HepG2 (cell line): ENCODE measurements around the gene MARK2. TPM values are rescaled to one million over a fixed set of nuclear protein-coding genes. Genes with fewer than 3 reads are reported as not detected.

Source experiments
- AGO2 ChIP-seq: fragments of 200-400 bp; formaldehyde crosslinking; optimal IDR thresholded peaks from 2 replicates; pipeline ENCODE3; 2017; ENCODE audit warnings: mild to moderate bottlenecking, low read depth, low read length, moderate library complexity
- CENPT ChIP-seq: sonication (generic); formaldehyde crosslinking; IDR thresholded peaks from 2 replicates; pipeline ENCODE4 v1.8.0; 2022; ENCODE audit warnings: low read depth, mild to moderate bottlenecking, moderate library complexity, missing genetic modification reagents
- DNMT3B ChIP-seq: conservative IDR thresholded peaks from 2 replicates; pipeline ENCODE4 v1.6.1; 2016; ENCODE audit warnings: missing biosample characterization, control low read depth
- FOSL2 ChIP-seq: sonication (generic); formaldehyde crosslinking; IDR thresholded peaks from 2 replicates; pipeline ENCODE4 v1.4.0; 2020; ENCODE audit warnings: missing genetic modification reagents
- HDAC2 ChIP-seq: sonication (generic); formaldehyde crosslinking; IDR thresholded peaks from 2 replicates; pipeline ENCODE4 v1.4.0; 2020; ENCODE audit warnings: missing genetic modification reagents
- MAFK ChIP-seq, 2 experiments: IDR thresholded peaks in 1 of 2; conservative IDR thresholded peaks in 1 of 2; 2 replicates each; pipeline ENCODE4 v1.6.1; 2011; ENCODE audit warnings: improper control_type of control experiment in 2 of 2, low read length in 2 of 2
- MXI1 ChIP-seq: IDR thresholded peaks from 3 replicates; pipeline ENCODE4 v1.6.1; 2012; ENCODE audit warnings: low read depth, low read length, inconsistent platforms, borderline replicate concordance
- NR2F6 ChIP-seq, 2 experiments: IDR thresholded peaks; 2 replicates each; pipeline ENCODE4 v1.6.1; 2016; ENCODE audit warnings: antibody characterized with exemption in 1 of 2, mild to moderate bottlenecking in 1 of 2
- RBFOX2 ChIP-seq: fragments of 200-400 bp; formaldehyde crosslinking; IDR thresholded peaks from 2 replicates; pipeline ENCODE4 v1.6.1; 2017; ENCODE audit warnings: low read depth, mild to moderate bottlenecking, low read length
- RFX3 ChIP-seq: IDR thresholded peaks from 2 replicates; pipeline ENCODE4 v1.6.1; 2016; ENCODE audit warnings: missing biosample characterization, missing genetic modification reagents
- STAG1 ChIP-seq: sonication (generic); formaldehyde crosslinking; IDR thresholded peaks from 2 replicates; pipeline ENCODE4 v1.4.0; 2020; ENCODE audit warnings: missing genetic modification reagents
- ZNF12 ChIP-seq: sonication (generic); formaldehyde crosslinking; IDR thresholded peaks from 2 replicates; pipeline ENCODE4 v1.5.0; 2020; ENCODE audit warnings: missing genetic modification reagents
- ZNF235 ChIP-seq: sonication (generic); formaldehyde crosslinking; IDR thresholded peaks from 2 replicates; pipeline ENCODE4 v1.8.1; 2023; ENCODE audit warnings: mild to moderate bottlenecking, missing genetic modification reagents, borderline replicate concordance
- ZNF3 ChIP-seq: IDR thresholded peaks from 2 replicates; pipeline ENCODE4 v1.7.0; 2017; ENCODE audit warnings: inconsistent platforms
- ZNF543 ChIP-seq: sonication (generic); formaldehyde crosslinking; IDR thresholded peaks from 2 replicates; pipeline ENCODE4 v1.4.0; 2020; ENCODE audit warnings: mild to moderate bottlenecking, missing genetic modification reagents
- ZNF576 ChIP-seq: sonication (generic); formaldehyde crosslinking; IDR thresholded peaks from 2 replicates; pipeline ENCODE4 v1.4.0; 2020; ENCODE audit warnings: mild to moderate bottlenecking, missing genetic modification reagents
- ZNF776 ChIP-seq: sonication (generic); formaldehyde crosslinking; IDR thresholded peaks from 2 replicates; pipeline ENCODE4 v1.4.0; 2020; ENCODE audit warnings: mild to moderate bottlenecking, missing genetic modification reagents
- ZNF777 ChIP-seq: sonication (generic); formaldehyde crosslinking; IDR thresholded peaks from 2 replicates; pipeline ENCODE4 v1.4.0; 2020; ENCODE audit warnings: missing genetic modification reagents
- polyA plus RNA-seq, 8 experiments: library from polyadenylated mRNA; depleted of rRNA in 3 of 8; stranded (reverse) in 7 of 8; unstranded in 1 of 8; fragments of >200 nt; fragmentation: Illumina TruSeq in 4 of 8; extraction: Trizol in 4 of 8; gene quantifications; 2 replicates each; pipeline versions ENCODE4 v1.2.1 to v1.2.3, GENCODE V29; 2011 to 2016; ENCODE audit warnings: low read depth in 4 of 8, missing spikeins in 1 of 8, mixed read lengths in 1 of 8; ENCODE audit not compliant: insufficient read depth in 1 of 8
- total RNA-seq, 5 experiments: library from RNA; depleted of rRNA; stranded (reverse); fragments of >200 nt; fragmentation: Illumina TruSeq; extraction: Trizol; gene quantifications; 2 replicates each; pipeline ENCODE4 v1.2.3, GENCODE V29; 2016; ENCODE audit warnings: low read depth in 1 of 5
- TF ChIP-seq, protein P1 (sequence below), 2 experiments: sonication (generic) in 1 of 2; formaldehyde crosslinking in 1 of 2; IDR thresholded peaks; 2 replicates each; pipeline versions ENCODE4 v1.4.0 to v1.6.1; 2018 to 2020; ENCODE audit warnings: missing genetic modification reagents in 2 of 2, borderline replicate concordance in 1 of 2, low read depth in 1 of 2, mild to moderate bottlenecking in 1 of 2, missing biosample characterization in 1 of 2
- TF ChIP-seq, protein P2 (sequence below): sonication (generic); formaldehyde crosslinking; IDR thresholded peaks from 2 replicates; pipeline ENCODE4 v1.5.0; 2020; ENCODE audit warnings: mild to moderate bottlenecking, missing genetic modification reagents, borderline replicate concordance
- TF ChIP-seq, protein P3 (sequence below): sonication (generic); formaldehyde crosslinking; IDR thresholded peaks from 2 replicates; pipeline ENCODE4 v1.5.1; 2020; ENCODE audit warnings: missing genetic modification reagents, mild to moderate bottlenecking, borderline replicate concordance

Gene MARK2
- total and polyA plus RNA-seq, 2 of the 13 experiments (the other 11 are each of a cell fraction or from before 2014, with no cell fraction given), result 13.5 to 13.9 TPM

DNA sequence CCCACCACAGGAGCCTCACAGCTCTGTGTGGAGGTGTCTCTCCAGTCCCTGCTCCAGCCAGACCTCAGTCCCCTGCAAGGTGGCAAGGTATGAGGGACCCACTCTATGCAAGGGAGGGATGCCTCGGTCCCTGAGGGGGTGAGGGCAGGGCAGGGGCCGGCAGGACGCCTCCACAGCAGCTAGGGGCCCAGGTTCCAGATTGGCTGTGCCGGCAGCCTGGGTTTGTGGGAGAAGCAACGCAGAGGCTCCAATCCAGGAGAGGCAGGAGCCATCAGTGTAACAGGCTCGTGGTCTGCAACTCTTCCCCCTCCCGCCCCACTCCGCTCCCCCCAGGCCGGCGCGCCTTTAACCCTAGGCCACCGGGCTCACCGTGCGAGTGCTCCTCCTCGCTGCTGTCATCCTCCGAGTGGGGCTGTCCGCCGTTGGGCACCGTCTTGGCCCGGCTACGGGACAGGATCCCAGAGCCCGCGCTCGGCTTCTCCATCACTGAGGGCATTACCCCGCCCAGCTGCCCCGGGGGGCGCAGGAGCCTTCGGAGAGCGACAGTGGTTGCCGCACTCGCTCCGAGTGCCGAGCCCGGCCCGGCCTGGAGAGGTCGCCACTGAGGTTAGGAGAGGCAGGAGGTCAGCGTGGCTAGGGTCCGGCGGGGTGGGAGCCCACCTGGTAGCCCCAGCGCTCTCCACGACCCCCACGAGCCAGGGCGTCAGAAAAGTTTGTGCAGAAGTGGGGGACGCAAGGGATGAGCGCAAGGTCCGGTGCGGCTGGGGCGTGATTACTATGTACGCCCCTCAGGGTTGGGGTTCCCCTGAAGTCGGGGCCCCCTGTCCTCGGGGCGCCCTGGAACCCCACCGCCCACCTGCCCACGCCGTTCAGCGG is 77.3 kb downstream of the MARK2 start (continued):
- TF ChIP-seq MAFK (conservative IDR thresholded peaks at IDR 0.05 in 1 of 2, IDR thresholded peaks at IDR 0.05 in 1 of 2; ENCODE audit: low read length in 2 of 2), result no peak
- TF ChIP-seq ZNF235, result no peak
- no peak for TF ChIP-seq DNMT3B (CRISPR knock-in tag)
- no peak for TF ChIP-seq RFX3
- TF ChIP-seq HDAC2, result peak; percentile 56; the same call in 1 of the 2 replicates
- 0 out of 2 replicates have a peak, but pooled peaks have one; percentile 46 for TF ChIP-seq ZNF776 (CRISPR knock-in tag)
- no peak for TF ChIP-seq ZNF543
- TF ChIP-seq FOSL2 (CRISPR knock-in tag), result no peak
- TF ChIP-seq ZNF576, result peak; percentile 80; the same call in 1 of the 2 replicates
- TF ChIP-seq AGO2, result peak; percentile 76
- TF ChIP-seq, protein P1, sequence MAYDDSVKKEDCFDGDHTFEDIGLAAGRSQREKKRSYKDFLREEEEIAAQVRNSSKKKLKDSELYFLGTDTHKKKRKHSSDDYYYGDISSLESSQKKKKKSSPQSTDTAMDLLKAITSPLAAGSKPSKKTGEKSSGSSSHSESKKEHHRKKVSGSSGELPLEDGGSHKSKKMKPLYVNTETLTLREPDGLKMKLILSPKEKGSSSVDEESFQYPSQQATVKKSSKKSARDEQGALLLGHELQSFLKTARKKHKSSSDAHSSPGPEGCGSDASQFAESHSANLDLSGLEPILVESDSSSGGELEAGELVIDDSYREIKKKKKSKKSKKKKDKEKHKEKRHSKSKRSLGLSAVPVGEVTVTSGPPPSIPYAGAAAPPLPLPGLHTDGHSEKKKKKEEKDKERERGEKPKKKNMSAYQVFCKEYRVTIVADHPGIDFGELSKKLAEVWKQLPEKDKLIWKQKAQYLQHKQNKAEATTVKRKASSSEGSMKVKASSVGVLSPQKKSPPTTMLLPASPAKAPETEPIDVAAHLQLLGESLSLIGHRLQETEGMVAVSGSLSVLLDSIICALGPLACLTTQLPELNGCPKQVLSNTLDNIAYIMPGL (CRISPR knock-in tag; IDR thresholded peaks at IDR 0.05; ENCODE audit: borderline replicate concordance in 1 of 2, low read depth in 1 of 2), result peak; percentile 60 to 93; a peak in 3 of 4 replicates
- TF ChIP-seq, protein P2, sequence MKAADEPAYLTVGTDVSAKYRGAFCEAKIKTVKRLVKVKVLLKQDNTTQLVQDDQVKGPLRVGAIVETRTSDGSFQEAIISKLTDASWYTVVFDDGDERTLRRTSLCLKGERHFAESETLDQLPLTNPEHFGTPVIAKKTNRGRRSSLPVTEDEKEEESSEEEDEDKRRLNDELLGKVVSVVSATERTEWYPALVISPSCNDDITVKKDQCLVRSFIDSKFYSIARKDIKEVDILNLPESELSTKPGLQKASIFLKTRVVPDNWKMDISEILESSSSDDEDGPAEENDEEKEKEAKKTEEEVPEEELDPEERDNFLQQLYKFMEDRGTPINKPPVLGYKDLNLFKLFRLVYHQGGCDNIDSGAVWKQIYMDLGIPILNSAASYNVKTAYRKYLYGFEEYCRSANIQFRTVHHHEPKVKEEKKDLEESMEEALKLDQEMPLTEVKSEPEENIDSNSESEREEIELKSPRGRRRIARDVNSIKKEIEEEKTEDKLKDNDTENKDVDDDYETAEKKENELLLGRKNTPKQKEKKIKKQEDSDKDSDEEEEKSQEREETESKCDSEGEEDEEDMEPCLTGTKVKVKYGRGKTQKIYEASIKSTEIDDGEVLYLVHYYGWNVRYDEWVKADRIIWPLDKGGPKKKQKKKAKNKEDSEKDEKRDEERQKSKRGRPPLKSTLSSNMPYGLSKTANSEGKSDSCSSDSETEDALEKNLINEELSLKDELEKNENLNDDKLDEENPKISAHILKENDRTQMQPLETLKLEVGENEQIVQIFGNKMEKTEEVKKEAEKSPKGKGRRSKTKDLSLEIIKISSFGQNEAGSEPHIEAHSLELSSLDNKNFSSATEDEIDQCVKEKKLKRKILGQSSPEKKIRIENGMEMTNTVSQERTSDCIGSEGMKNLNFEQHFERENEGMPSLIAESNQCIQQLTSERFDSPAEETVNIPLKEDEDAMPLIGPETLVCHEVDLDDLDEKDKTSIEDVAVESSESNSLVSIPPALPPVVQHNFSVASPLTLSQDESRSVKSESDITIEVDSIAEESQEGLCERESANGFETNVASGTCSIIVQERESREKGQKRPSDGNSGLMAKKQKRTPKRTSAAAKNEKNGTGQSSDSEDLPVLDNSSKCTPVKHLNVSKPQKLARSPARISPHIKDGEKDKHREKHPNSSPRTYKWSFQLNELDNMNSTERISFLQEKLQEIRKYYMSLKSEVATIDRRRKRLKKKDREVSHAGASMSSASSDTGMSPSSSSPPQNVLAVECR (CRISPR knock-in tag), result 0 out of 2 replicates have a peak, but pooled peaks have one; percentile 31
- peak; percentile 54 for TF ChIP-seq STAG1
- no peak; the same call in 2 of the 3 replicates for TF ChIP-seq MXI1
- TF ChIP-seq, protein P3, sequence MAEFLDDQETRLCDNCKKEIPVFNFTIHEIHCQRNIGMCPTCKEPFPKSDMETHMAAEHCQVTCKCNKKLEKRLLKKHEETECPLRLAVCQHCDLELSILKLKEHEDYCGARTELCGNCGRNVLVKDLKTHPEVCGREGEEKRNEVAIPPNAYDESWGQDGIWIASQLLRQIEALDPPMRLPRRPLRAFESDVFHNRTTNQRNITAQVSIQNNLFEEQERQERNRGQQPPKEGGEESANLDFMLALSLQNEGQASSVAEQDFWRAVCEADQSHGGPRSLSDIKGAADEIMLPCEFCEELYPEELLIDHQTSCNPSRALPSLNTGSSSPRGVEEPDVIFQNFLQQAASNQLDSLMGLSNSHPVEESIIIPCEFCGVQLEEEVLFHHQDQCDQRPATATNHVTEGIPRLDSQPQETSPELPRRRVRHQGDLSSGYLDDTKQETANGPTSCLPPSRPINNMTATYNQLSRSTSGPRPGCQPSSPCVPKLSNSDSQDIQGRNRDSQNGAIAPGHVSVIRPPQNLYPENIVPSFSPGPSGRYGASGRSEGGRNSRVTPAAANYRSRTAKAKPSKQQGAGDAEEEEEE (CRISPR knock-in tag), result no peak
- TF ChIP-seq ZNF777 (CRISPR knock-in tag), result no peak; the same call in 1 of the 2 replicates
- peak; percentile 43; the same call in 1 of the 2 replicates for TF ChIP-seq RBFOX2
- TF ChIP-seq ZNF3 (CRISPR knock-in tag), result no peak
- TF ChIP-seq ZNF12, result no peak
- no peak for TF ChIP-seq CENPT (CRISPR knock-in tag)
- TF ChIP-seq NR2F6 (IDR thresholded peaks at IDR 0.05), result no peak
- TF ChIP-seq NR2F6 (CRISPR knock-in tag; IDR thresholded peaks at IDR 0.05), result peak; percentile 68; the same call in 1 of the 2 replicates
